H9 (cell line): ENCODE data around the gene GTF2A2. TPM values are rescaled to one million over a fixed set of nuclear protein-coding genes. Genes with fewer than 3 reads are reported as not detected.

Source experiments
- DNase-seq: peaks from one replicate; pipeline ENCODE4 v3.0.0-alpha.2; 2017
- H2AFZ ChIP-seq: one replicate; pipeline ENCODE4 v1.6.1; 2013; ENCODE audit warnings: mild to moderate bottlenecking, low read length, control low read depth, moderate library complexity
- H2AK5ac ChIP-seq: 2 replicates; pipeline ENCODE4 v1.6.1; 2013; ENCODE audit warnings: low read length, control low read depth, mixed read lengths; ENCODE audit not compliant: insufficient read length
- H2BK120ac ChIP-seq: one replicate; pipeline ENCODE4 v1.6.1; 2013; ENCODE audit warnings: low read depth, mild to moderate bottlenecking, low read length, control low read depth, inconsistent platforms; ENCODE audit not compliant: poor library complexity, severe bottlenecking
- H2BK12ac ChIP-seq: 2 replicates; pipeline ENCODE4 v1.6.1; 2013; ENCODE audit warnings: low read length, control low read depth, mixed read lengths, low read depth; ENCODE audit not compliant: insufficient read length
- H2BK15ac ChIP-seq: 2 replicates; pipeline ENCODE4 v1.6.1; 2013; ENCODE audit warnings: low read depth, low read length, control low read depth
- H2BK20ac ChIP-seq: one replicate; pipeline ENCODE4 v1.6.1; 2013; ENCODE audit warnings: low read depth, mild to moderate bottlenecking, low read length, control low read depth, inconsistent platforms; ENCODE audit not compliant: poor library complexity, severe bottlenecking
- H2BK5ac ChIP-seq: 2 replicates; pipeline ENCODE4 v1.6.1; 2013; ENCODE audit warnings: low read length, control low read depth, mixed read lengths; ENCODE audit not compliant: insufficient read length
- H3K14ac ChIP-seq: 2 replicates; pipeline ENCODE4 v1.6.1; 2013; ENCODE audit warnings: low read length, control low read depth; ENCODE audit not compliant: insufficient read depth
- H3K18ac ChIP-seq: 2 replicates; pipeline ENCODE4 v1.6.1; 2013; ENCODE audit warnings: low read depth, mild to moderate bottlenecking, mixed read lengths, low read length, control low read depth; ENCODE audit not compliant: insufficient read length
- H3K23ac ChIP-seq: 2 replicates; pipeline ENCODE4 v1.6.1; 2013; ENCODE audit warnings: low read length, control low read depth, mixed read lengths, low read depth; ENCODE audit not compliant: insufficient read length
- H3K23me2 ChIP-seq: 2 replicates; pipeline ENCODE4 v1.6.1; 2013; ENCODE audit warnings: low read depth, mild to moderate bottlenecking, mixed read lengths, low read length, control low read depth; ENCODE audit not compliant: insufficient read length, poor library complexity, severe bottlenecking
- H3K27ac ChIP-seq: 2 replicates; pipeline ENCODE4 v1.5.1; 2013; ENCODE audit warnings: low read length, control low read depth, mixed read lengths, low read depth; ENCODE audit not compliant: insufficient read length
- H3K27me3 ChIP-seq: 2 replicates; pipeline ENCODE4 v1.6.1; 2013; ENCODE audit warnings: low read length, control low read depth, inconsistent platforms; ENCODE audit not compliant: insufficient read depth
- H3K4ac ChIP-seq: 2 replicates; pipeline ENCODE4 v1.6.1; 2013; ENCODE audit warnings: low read depth, mild to moderate bottlenecking, control low read depth, inconsistent platforms, low read length, moderate library complexity
- H3K4me1 ChIP-seq: 2 replicates; pipeline ENCODE4 v1.6.1; 2013; ENCODE audit warnings: low read length, control low read depth, inconsistent platforms; ENCODE audit not compliant: insufficient read depth
- H3K4me2 ChIP-seq: 2 replicates; pipeline ENCODE4 v1.6.1; 2013; ENCODE audit warnings: low read length, control low read depth, mixed read lengths; ENCODE audit not compliant: insufficient read length, insufficient read depth
- H3K56ac ChIP-seq: 2 replicates; pipeline ENCODE4 v1.6.1; 2013; ENCODE audit warnings: low read depth, mild to moderate bottlenecking, mixed read lengths, low read length, control low read depth; ENCODE audit not compliant: insufficient read length
- H3K79me1 ChIP-seq: 2 replicates; pipeline ENCODE4 v1.6.1; 2013; ENCODE audit warnings: low read depth, mild to moderate bottlenecking, moderate library complexity, low read length, control low read depth, inconsistent platforms; ENCODE audit not compliant: insufficient read depth, poor library complexity, severe bottlenecking
- H3K79me2 ChIP-seq: 2 replicates; pipeline ENCODE4 v1.6.1; 2013; ENCODE audit warnings: low read length, control low read depth, inconsistent platforms; ENCODE audit not compliant: insufficient read depth
- H3K9ac ChIP-seq: 2 replicates; pipeline ENCODE4 v1.6.1; 2013; ENCODE audit warnings: low read length, control low read depth, mixed read lengths; ENCODE audit not compliant: insufficient read length; ENCODE audit errors: extremely low read depth
- H3K9me3 ChIP-seq: one replicate; pipeline ENCODE4 v1.6.1; 2013; ENCODE audit warnings: low read depth, low read length, inconsistent platforms; ENCODE audit not compliant: control insufficient read depth
- H3T11ph ChIP-seq: one replicate; pipeline ENCODE4 v1.6.1; 2013; ENCODE audit warnings: mild to moderate bottlenecking, low read length, control low read depth, inconsistent platforms
- H4K20me1 ChIP-seq: one replicate; pipeline ENCODE4 v1.6.1; 2013; ENCODE audit not compliant: control insufficient read depth, insufficient read length, insufficient read depth
- H4K5ac ChIP-seq: 2 replicates; pipeline ENCODE4 v1.6.1; 2013; ENCODE audit warnings: low read depth, mild to moderate bottlenecking, mixed read lengths, low read length, control low read depth; ENCODE audit not compliant: insufficient read length
- H4K8ac ChIP-seq: replicated peaks from 2 replicates; pipeline ENCODE4 v1.6.1; 2013; ENCODE audit warnings: low read length, control low read depth, mixed read lengths, low read depth; ENCODE audit not compliant: insufficient read length
- H4K91ac ChIP-seq: 2 replicates; pipeline ENCODE4 v1.6.1; 2013; ENCODE audit warnings: low read depth, mild to moderate bottlenecking, moderate library complexity, mixed read lengths, low read length, control low read depth; ENCODE audit not compliant: insufficient read length
- H3K27ac Mint-ChIP-seq, 3 experiments: 2 replicates in 2 of 3; 3 replicates in 1 of 3; pipeline ENCODE4 v1.8.0; 2020 to 2021; ENCODE audit warnings: mixed read lengths in 3 of 3, mild to moderate bottlenecking in 1 of 3, moderate library complexity in 1 of 3
- H3K27me3 Mint-ChIP-seq: 2 replicates; pipeline ENCODE4 v1.8.0; 2021; ENCODE audit warnings: low read depth, mild to moderate bottlenecking, moderate library complexity, mixed read lengths
- H3K36me3 Mint-ChIP-seq, 3 experiments: 2 replicates in 2 of 3; 3 replicates in 1 of 3; pipeline ENCODE4 v1.8.0; 2020 to 2021; ENCODE audit warnings: low read depth in 3 of 3, mixed read lengths in 3 of 3; ENCODE audit not compliant: insufficient read depth in 1 of 3
- H3K4me1 Mint-ChIP-seq, 2 experiments: 2 replicates each; pipeline ENCODE4 v1.8.0; 2020; ENCODE audit warnings: mixed read lengths in 2 of 2
- H3K4me3 Mint-ChIP-seq, 2 experiments: 2 replicates in 1 of 2; 3 replicates in 1 of 2; pipeline ENCODE4 v1.8.0; 2020 to 2021; ENCODE audit warnings: mild to moderate bottlenecking in 2 of 2, mixed read lengths in 2 of 2, moderate library complexity in 1 of 2
- H3K9me3 Mint-ChIP-seq, 2 experiments: 2 replicates in 1 of 2; 3 replicates in 1 of 2; pipeline ENCODE4 v1.8.0; 2020; ENCODE audit warnings: mild to moderate bottlenecking in 2 of 2, mixed read lengths in 2 of 2, moderate library complexity in 1 of 2
- CTCF ChIP-seq: fragments of 200-600 bp; sonication (generic); conservative IDR thresholded peaks from 3 replicates; pipeline ENCODE4 v1.8.0; 2021; ENCODE audit warnings: antibody characterized with exemption, mild to moderate bottlenecking
- WGBS: extraction: QIAGEN DNeasy Blood & Tissue Kit; methylation state at CpG from one replicate; pipeline ENCODE4 v1.1.7; 2013; ENCODE audit warnings: missing lambda C conversion rate, low lambda C conversion rate, mixed read lengths; ENCODE audit not compliant: insufficient read length; ENCODE audit errors: extremely low coverage; 5-methylcytosine and 5-hydroxymethylcytosine counted together
- total RNA-seq: library from RNA; stranded (reverse); gene quantifications from 2 replicates; pipeline ENCODE4 v1.2.1, GENCODE V29; 2021

GTF2A2 gene
- total RNA-seq, 1 experiment from 2014 or later: 144 TPM

- Histone ChIP-seq H2AFZ (no peak overlapping the region), H4K20me1 (no peaks in the 10 kb centered on the region), H3K9ac (no peak overlapping the region), H3K79me1 (peaks cover 13% of the 10 kb centered on the region), H2BK120ac (no peak overlapping the region), H4K5ac (no peak overlapping the region), H2AK5ac (no peak overlapping the region), H2BK5ac (no peak overlapping the region), H3K18ac (no peak overlapping the region), H3T11ph (no peak overlapping the region), H3K14ac (no peak overlapping the region), H4K91ac (no peak overlapping the region), H2BK15ac (no peak overlapping the region), H3K4me2 (no peak overlapping the region), H3K23me2 (no peaks in the 10 kb centered on the region), H3K4ac (no peak overlapping the region), H3K23ac (no peak overlapping the region), H2BK12ac (no peak overlapping the region), H3K9me3 (no peaks in the 10 kb centered on the region), H3K27me3 (no peaks in the 10 kb centered on the region), H3K27ac (no peak overlapping the region), H3K79me2 (peaks cover 18% of the 10 kb centered on the region; the same call in 1 of the 2 replicates), H3K56ac (no peak overlapping the region), H3K4me1 (peaks cover 3% of the 10 kb centered on the region; the same call in 1 of the 2 replicates), H4K8ac (no peak overlapping the region), H2BK20ac (no peak overlapping the region)
- Mint-ChIP-seq H3K9me3 (peaks cover 0 to 4% of the 10 kb centered on the region in 2 experiments; a peak in 1 of 5 replicates), H3K36me3 (peaks cover 17 to 19% (median 19%) of the 10 kb centered on the region in 3 experiments), H3K4me3 (no peak overlapping the region), H3K27ac (no peak overlapping the region), H3K27me3 (no peaks in the 10 kb centered on the region), H3K4me1 (no peaks in the 10 kb centered on the region)
- DNase-seq: no peak
- WGBS: no CpG with 5 or more reads among the region's 1 CpG
- TF ChIP-seq CTCF: no peak
Measured at GRCh38 chr15:59654046-59654445, 3.3 kb downstream of the GTF2A2 start.
